GM21515 (cell line): ENCODE measurements around the gene SLC13A5.
A peak's percentile ranks its signal among the peaks of the same experiment; 100 is the strongest.

Experiments
- ATAC-seq: cut with Tn5 transposase; IDR thresholded peaks from one replicate; pipeline ENCODE4 v1.9.1; 2021; ENCODE audit not compliant: unreplicated experiment

Gene SLC13A5

GRCh38 chr17:6639586-6640535 lies 73.3 kb downstream of the SLC13A5 start:
- peak; percentile 6 for ATAC-seq

GRCh38 chr17:6639014-6639585 lies 74.1 kb downstream of the SLC13A5 start:
- no peak for ATAC-seq

DNA sequence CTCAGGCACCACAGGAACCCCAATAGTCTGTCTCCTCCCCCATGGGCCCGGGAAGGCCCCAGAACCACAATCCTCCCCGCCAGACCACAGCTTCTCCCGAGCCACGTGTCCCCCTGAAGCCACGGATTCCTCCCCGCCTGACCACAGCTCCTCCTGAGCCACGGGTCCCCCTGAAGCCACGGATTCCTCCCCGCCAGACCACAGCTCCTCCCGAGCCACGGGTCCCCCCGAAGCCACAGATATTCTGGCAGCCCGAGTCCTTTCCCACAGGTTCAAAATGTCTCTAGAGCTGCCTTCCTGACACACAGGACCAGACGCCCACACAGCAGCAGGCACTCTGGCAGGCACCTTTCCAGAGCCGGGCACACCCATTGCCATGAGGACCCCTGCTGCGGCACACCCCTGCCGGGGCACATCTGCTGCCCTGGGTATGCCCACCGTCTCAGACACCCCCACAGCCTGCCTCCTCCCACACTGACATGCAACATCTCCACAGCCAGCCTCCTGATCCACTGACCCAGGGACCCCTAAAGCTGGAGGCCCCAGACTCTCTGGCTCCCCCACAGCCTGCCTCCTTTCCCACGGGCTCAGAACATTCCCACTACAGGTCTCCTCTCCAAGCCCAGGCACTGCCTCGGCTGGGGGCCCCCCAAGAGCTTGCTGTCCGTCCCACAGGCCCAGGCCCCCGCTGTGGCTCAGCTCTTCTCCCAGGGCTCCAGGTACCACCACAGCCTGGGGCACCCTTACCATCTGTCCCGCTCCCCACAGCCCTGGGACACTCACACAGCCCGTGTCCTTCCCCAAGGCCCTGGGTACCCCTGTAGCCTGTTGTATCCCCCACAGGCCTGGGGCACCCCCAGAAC lies 74.9 kb downstream of the SLC13A5 start:
- ATAC-seq: no peak

DNA sequence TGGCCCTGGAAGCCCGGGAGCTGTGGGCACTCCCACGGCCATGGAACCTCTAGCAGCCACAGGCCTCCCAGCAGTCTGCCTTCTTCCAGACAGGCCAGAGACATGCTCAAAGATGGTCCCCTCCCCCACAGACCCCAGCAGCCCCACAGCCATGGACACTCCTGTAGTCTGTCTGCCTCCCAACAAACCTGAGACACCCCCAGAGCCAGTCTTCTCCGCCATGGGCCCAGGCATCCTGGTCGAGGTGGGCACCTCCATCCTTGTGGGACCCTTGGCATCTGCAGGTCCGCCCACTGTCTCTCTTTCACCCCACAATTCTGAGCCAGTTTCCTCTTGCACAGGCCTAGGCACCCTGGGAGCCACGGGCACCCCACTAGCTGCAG lies 75.7 kb downstream of the SLC13A5 start:
- ATAC-seq: no peak

DNA sequence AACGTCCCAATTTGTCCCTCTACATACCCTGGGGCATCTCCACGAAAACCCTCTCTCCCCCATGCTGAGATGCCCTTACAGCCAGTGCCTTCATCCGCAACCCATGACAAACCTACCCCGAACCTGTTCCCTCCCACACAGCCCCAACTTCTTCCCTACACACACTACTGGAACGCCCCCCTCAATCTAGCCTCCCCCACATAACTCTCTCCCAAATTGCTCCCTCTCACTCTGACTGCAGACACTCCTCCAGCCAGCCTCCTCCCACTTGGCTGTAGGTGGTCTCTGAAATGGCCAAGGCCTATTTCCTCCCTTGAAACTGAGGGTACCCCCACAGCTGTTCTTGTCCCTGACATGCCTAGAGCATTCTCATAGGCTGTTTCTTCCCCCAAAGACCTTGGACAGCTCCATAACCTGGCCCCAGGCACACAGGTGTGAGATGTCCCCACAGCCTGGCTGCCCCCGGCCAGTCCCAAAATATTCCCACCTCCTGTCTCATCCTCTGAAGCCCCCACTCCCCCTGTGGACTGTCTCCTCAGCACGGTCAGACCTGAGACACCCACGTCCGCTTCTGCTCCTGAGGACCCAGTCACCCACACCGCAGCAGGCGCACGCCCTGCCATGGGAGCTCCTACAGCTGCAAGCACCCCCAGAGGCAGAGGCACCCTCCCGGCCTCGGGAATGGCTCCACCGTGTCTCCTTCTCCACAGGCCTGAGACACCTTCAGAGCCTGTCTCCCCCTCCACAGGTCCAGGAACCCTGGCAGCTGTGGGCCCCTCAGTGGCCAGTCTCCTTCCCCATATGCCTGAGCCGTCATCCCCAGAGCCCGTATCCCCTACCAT lies 76.3 kb downstream of the SLC13A5 start:
- ATAC-seq: no peak

- no peak for ATAC-seq
These were observed 77.1 kb downstream of the SLC13A5 start for GRCh38 chr17:6636105-6636504.
